HCT116 (cell line): Measurements from ENCODE around the gene AQP7. TPM values are rescaled to one million over a fixed set of nuclear protein-coding genes. Genes with fewer than 3 reads are reported as not detected.

Experiments
- ATAC-seq: fragments of 200-7000 bp; cut with Tn5 transposase; 2 replicates; pipeline ENCODE4 v1.9.1; 2020; ENCODE audit warnings: mild to moderate bottlenecking, moderate library complexity
- BruUV-seq: library from RNA; stranded (reverse); fragments of 400-500 nt; replicated peaks from 2 replicates; lab custom pipeline; 2021; lab: Mats Ljungman, UMichigan
- CTCF ChIA-PET: fragments of 300-600 bp; sonication (Branson Sonifier 250); formaldehyde crosslinking; loops from one replicate; lab custom pipeline; 2021; ENCODE audit warnings: antibody characterized with exemption; lab: Charles Lee
- POLR2A ChIA-PET: fragments of 300-600, 350-600 bp; sonication (Branson Sonifier 250); formaldehyde crosslinking; loops from one replicate; lab custom pipeline; 2021; ENCODE audit warnings: antibody characterized with exemption; lab: Charles Lee
- RAD21 ChIA-PET, 2 experiments: fragments of 300-600 bp; sonication (Branson Sonifier 250); formaldehyde crosslinking; loops; one replicate each; lab custom pipeline; 2023; ENCODE audit warnings: low total read pairs in 2 of 2; ENCODE audit not compliant: uncharacterized antibody in 2 of 2, unreplicated experiment in 2 of 2, low non-redundant PET in 1 of 2; lab: Charles Lee
- DNase-seq: peaks from one replicate; pipeline ENCODE4 v3.0.0-alpha.2; 2010; ENCODE audit warnings: low read depth, low spot score
- H2AFZ ChIP-seq: fragments of 200-600 bp; shearing (Covaris generic), sonication (generic); 2 replicates; pipeline ENCODE4 v1.6.1; 2017; ENCODE audit warnings: low read depth, mixed run types, mixed read lengths, antibody characterized with exemption, low read length; ENCODE audit not compliant: poor library complexity, severe bottlenecking
- H3K27ac ChIP-seq: 2 replicates; pipeline ENCODE4 v1.5.1; 2012; ENCODE audit warnings: low read depth, low read length
- H3K27me3 ChIP-seq: fragments of 200-600 bp; sonication (generic); 2 replicates; pipeline ENCODE4 v1.6.1; 2016; ENCODE audit warnings: mixed run types, low read length, mixed read lengths; ENCODE audit not compliant: insufficient read depth
- H3K36me3 ChIP-seq, 2 experiments: fragments of 200-500 bp in 1 of 2; fragments of 200-600 bp in 1 of 2; sonication (Bioruptor generic) in 1 of 2; sonication (generic) in 1 of 2; 2 replicates each; pipeline versions ENCODE4 v1.5.1 to v1.6.1; 2014 to 2016; ENCODE audit warnings: low read length in 2 of 2, inconsistent platforms in 1 of 2, mixed read lengths in 1 of 2, mixed run types in 1 of 2; ENCODE audit not compliant: insufficient read depth in 2 of 2, control insufficient read depth in 1 of 2
- H3K4me1 ChIP-seq, 2 experiments: fragments of 200-600 bp in 1 of 2; sonication (generic) in 1 of 2; 2 replicates each; pipeline versions ENCODE4 v1.5.1 to v1.6.1; 2012 to 2017; ENCODE audit warnings: low read length in 2 of 2, inconsistent platforms in 1 of 2, mild to moderate bottlenecking in 1 of 2, mixed read lengths in 1 of 2, mixed run types in 1 of 2, moderate library complexity in 1 of 2; ENCODE audit not compliant: insufficient read depth in 2 of 2, control insufficient read depth in 1 of 2
- H3K4me2 ChIP-seq: fragments of 200-600 bp; sonication (generic); 2 replicates; pipeline ENCODE4 v1.6.1; 2017; ENCODE audit warnings: mixed run types, low read length, mixed read lengths
- H3K4me3 ChIP-seq, 2 experiments: fragments of 200-600 bp in 1 of 2; sonication (generic) in 1 of 2; replicated peaks in 1 of 2; 2 replicates each; pipeline ENCODE4 v1.5.1; 2011 to 2016; ENCODE audit warnings: low read length in 2 of 2, control low read depth in 1 of 2, low read depth in 1 of 2, mild to moderate bottlenecking in 1 of 2, mixed read lengths in 1 of 2, mixed run types in 1 of 2
- H3K79me2 ChIP-seq: fragments of 200-600 bp; sonication (generic); 2 replicates; pipeline ENCODE4 v1.6.1; 2017; ENCODE audit warnings: mild to moderate bottlenecking, mixed run types, low read length, moderate library complexity, mixed read lengths; ENCODE audit not compliant: insufficient read depth
- H3K9ac ChIP-seq: fragments of 200-600 bp; sonication (generic); 2 replicates; pipeline ENCODE4 v1.6.1; 2016; ENCODE audit warnings: low read length, mixed read lengths
- H3K9me2 ChIP-seq: fragments of 200-600 bp; sonication (generic), shearing (Covaris generic); 2 replicates; pipeline ENCODE4 v1.6.1; 2017; ENCODE audit warnings: mixed run types, mild to moderate bottlenecking, moderate library complexity; ENCODE audit not compliant: insufficient read depth
- H3K9me3 ChIP-seq, 2 experiments: fragments of 200-500 bp in 1 of 2; fragments of 200-600 bp in 1 of 2; sonication (Bioruptor generic) in 1 of 2; sonication (generic) in 1 of 2; 2 replicates each; pipeline ENCODE4 v1.6.1; 2014 to 2017; ENCODE audit warnings: low read length in 2 of 2, mixed read lengths in 2 of 2, inconsistent platforms in 1 of 2, low read depth in 1 of 2, mild to moderate bottlenecking in 1 of 2, mixed run types in 1 of 2, moderate library complexity in 1 of 2; ENCODE audit not compliant: control insufficient read depth in 1 of 2, insufficient read depth in 1 of 2
- H4K20me1 ChIP-seq: fragments of 200-600 bp; sonication (generic), shearing (Covaris generic); 2 replicates; pipeline ENCODE4 v1.6.1; 2017; ENCODE audit warnings: mixed run types, mild to moderate bottlenecking, moderate library complexity; ENCODE audit not compliant: insufficient read depth
- CEBPB ChIP-seq: IDR thresholded peaks from 2 replicates; pipeline ENCODE4 v1.6.1; 2012; ENCODE audit warnings: low read depth
- ELF1 ChIP-seq: IDR thresholded peaks from 2 replicates; pipeline ENCODE4 v1.6.1; 2012; ENCODE audit warnings: low read depth, borderline replicate concordance
- JUND ChIP-seq: IDR thresholded peaks from 2 replicates; pipeline ENCODE4 v1.6.1; 2012
- RAD21 ChIP-seq: IDR thresholded peaks from 2 replicates; pipeline ENCODE4 v1.6.1; 2012; ENCODE audit warnings: low read depth, mild to moderate bottlenecking
- SP1 ChIP-seq: IDR thresholded peaks from 2 replicates; pipeline ENCODE4 v1.6.1; 2012; ENCODE audit warnings: low read depth
- SRF ChIP-seq: IDR thresholded peaks from 2 replicates; pipeline ENCODE4 v1.6.1; 2012; ENCODE audit warnings: low read depth
- TCF7L2 ChIP-seq: IDR thresholded peaks from 2 replicates; pipeline ENCODE4 v1.7.0; 2011; ENCODE audit warnings: borderline replicate concordance, inconsistent platforms; ENCODE audit not compliant: insufficient read depth, insufficient read length; ENCODE audit errors: extremely low read depth
- YY1 ChIP-seq: IDR thresholded peaks from 2 replicates; pipeline ENCODE4 v1.6.1; 2011; ENCODE audit warnings: low read length, low read depth, moderate library complexity, mild to moderate bottlenecking; ENCODE audit not compliant: insufficient replicate concordance; ENCODE audit errors: extremely low read depth
- ZFX ChIP-seq: fragments of 450-650 bp; IDR thresholded peaks from 2 replicates; pipeline ENCODE4 v1.6.1; 2017
- intact Hi-C: fragments of 100-400 bp; cut with micrococcal nuclease; formaldehyde crosslinking; loops from 2 replicates; pipeline ENCODE4 v1.10.0; 2022
- total RNA-seq: library from RNA; stranded (reverse); gene quantifications from one replicate; pipeline ENCODE4 v1.2.1, GENCODE V29; 2021; ENCODE audit not compliant: unreplicated experiment
- TF ChIP-seq, protein P1 (sequence below): IDR thresholded peaks from 2 replicates; pipeline ENCODE4 v1.6.1; 2012
- TF ChIP-seq, protein P2 (sequence below): IDR thresholded peaks from 2 replicates; pipeline ENCODE4 v1.6.1; 2012; ENCODE audit warnings: low read depth
- TF ChIP-seq, protein P3 (sequence below): IDR thresholded peaks from 2 replicates; pipeline ENCODE4 v1.6.1; 2011; ENCODE audit warnings: mild to moderate bottlenecking, low read length, moderate library complexity; ENCODE audit not compliant: insufficient replicate concordance; ENCODE audit errors: extremely low read depth

Gene AQP7
- total RNA-seq, 1 experiment from 2014 or later: 0.96 TPM

DNA sequence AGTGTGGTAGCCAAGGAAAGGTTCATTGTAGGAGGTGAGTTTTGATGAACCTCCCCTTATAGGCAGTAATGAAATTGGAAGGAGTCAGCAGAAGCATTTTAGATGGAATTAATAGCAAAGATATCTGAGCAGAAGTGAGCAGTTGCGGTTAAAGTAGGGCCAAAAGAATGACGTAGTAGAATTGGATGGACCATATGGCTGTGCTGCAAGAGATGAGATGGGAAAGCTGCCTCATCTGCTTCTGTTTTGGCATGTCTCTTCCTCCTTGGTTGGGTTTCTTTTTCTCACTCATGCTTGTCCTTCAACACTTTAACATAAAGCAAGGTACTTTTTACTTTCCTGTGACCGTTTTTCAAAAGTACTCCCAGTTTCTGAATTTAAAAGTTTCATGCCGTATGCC is 55.8 kb downstream of the AQP7 start:
- Histone ChIP-seq H3K36me3 (peaks cover 29 to 48% of the 10 kb centered on the region in 2 experiments), H3K9ac (no peak overlapping the region), H3K27ac (no peak overlapping the region), H3K4me3 (no peak overlapping the region), H2AFZ (no peak overlapping the region), H3K79me2 (no peaks in the 10 kb centered on the region), H3K4me1 (no peaks in the 10 kb centered on the region), H4K20me1 (no peaks in the 10 kb centered on the region), H3K27me3 (no peaks in the 10 kb centered on the region), H3K9me3 (no peaks in the 10 kb centered on the region), H3K9me2 (no peaks in the 10 kb centered on the region), H3K4me2 (no peak overlapping the region)
- DNase-seq (no peak), ATAC-seq (no peak)
- intact Hi-C loops: loop anchor here (5.0 kb wide), 1 partner anchor 34 kb away; no protein-coding TSS in a partner anchor
- ChIA-PET RAD21 (no interaction called here), CTCF (no interaction called here), POLR2A (no interaction called here)
- no TSS peak for BruUV-seq
- TF ChIP-seq ZFX (no peak), JUND (no peak), TCF7L2 (no peak)
- TF ChIP-seq, protein P1, sequence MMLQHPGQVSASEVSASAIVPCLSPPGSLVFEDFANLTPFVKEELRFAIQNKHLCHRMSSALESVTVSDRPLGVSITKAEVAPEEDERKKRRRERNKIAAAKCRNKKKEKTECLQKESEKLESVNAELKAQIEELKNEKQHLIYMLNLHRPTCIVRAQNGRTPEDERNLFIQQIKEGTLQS: no peak

DNA sequence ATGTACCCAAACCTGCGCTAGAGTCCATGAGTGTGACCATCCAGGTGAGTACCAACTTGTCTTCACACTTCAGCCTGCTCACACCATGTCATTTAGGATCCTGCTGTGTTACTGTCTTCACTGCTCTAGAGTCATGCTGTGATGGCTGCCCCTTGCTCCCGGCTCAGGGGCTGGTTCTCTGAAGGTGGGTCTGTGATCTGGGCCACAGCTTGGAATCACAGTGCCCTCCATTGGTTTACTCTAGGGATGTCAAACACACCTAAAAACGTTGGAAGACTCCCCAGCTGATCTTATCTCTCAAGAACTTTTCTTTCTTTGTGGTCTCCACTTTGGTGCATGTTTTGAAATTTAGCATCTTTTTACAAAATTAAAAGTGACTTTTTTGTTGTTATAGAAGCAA is 58.2 kb downstream of the AQP7 start:
- Histone ChIP-seq H3K4me3 (no peak overlapping the region), H3K9ac (no peak overlapping the region), H3K4me2 (no peak overlapping the region), H2AFZ (no peak overlapping the region), H3K27me3 (no peaks in the 10 kb centered on the region), H3K27ac (no peak overlapping the region), H3K36me3 (peaks cover 49 to 53% of the 10 kb centered on the region in 2 experiments), H3K79me2 (no peaks in the 10 kb centered on the region), H3K9me2 (no peaks in the 10 kb centered on the region), H3K9me3 (peaks cover 0 to 5% of the 10 kb centered on the region in 2 experiments; a peak in 2 of 4 replicates), H4K20me1 (no peaks in the 10 kb centered on the region), H3K4me1 (no peaks in the 10 kb centered on the region)
- ATAC-seq (no peak), DNase-seq (no peak)
- CTCF ChIA-PET: no interaction called here
- BruUV-seq: no TSS peak
- POLR2A ChIA-PET: no interaction called here
- intact Hi-C loops: no loop called here
- TF ChIP-seq TCF7L2: no peak
- TF ChIP-seq, protein P2, sequence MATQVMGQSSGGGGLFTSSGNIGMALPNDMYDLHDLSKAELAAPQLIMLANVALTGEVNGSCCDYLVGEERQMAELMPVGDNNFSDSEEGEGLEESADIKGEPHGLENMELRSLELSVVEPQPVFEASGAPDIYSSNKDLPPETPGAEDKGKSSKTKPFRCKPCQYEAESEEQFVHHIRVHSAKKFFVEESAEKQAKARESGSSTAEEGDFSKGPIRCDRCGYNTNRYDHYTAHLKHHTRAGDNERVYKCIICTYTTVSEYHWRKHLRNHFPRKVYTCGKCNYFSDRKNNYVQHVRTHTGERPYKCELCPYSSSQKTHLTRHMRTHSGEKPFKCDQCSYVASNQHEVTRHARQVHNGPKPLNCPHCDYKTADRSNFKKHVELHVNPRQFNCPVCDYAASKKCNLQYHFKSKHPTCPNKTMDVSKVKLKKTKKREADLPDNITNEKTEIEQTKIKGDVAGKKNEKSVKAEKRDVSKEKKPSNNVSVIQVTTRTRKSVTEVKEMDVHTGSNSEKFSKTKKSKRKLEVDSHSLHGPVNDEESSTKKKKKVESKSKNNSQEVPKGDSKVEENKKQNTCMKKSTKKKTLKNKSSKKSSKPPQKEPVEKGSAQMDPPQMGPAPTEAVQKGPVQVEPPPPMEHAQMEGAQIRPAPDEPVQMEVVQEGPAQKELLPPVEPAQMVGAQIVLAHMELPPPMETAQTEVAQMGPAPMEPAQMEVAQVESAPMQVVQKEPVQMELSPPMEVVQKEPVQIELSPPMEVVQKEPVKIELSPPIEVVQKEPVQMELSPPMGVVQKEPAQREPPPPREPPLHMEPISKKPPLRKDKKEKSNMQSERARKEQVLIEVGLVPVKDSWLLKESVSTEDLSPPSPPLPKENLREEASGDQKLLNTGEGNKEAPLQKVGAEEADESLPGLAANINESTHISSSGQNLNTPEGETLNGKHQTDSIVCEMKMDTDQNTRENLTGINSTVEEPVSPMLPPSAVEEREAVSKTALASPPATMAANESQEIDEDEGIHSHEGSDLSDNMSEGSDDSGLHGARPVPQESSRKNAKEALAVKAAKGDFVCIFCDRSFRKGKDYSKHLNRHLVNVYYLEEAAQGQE: no peak
- no peak for TF ChIP-seq SP1
- no peak for TF ChIP-seq CEBPB
- no peak for TF ChIP-seq RAD21
- TF ChIP-seq, protein P3, sequence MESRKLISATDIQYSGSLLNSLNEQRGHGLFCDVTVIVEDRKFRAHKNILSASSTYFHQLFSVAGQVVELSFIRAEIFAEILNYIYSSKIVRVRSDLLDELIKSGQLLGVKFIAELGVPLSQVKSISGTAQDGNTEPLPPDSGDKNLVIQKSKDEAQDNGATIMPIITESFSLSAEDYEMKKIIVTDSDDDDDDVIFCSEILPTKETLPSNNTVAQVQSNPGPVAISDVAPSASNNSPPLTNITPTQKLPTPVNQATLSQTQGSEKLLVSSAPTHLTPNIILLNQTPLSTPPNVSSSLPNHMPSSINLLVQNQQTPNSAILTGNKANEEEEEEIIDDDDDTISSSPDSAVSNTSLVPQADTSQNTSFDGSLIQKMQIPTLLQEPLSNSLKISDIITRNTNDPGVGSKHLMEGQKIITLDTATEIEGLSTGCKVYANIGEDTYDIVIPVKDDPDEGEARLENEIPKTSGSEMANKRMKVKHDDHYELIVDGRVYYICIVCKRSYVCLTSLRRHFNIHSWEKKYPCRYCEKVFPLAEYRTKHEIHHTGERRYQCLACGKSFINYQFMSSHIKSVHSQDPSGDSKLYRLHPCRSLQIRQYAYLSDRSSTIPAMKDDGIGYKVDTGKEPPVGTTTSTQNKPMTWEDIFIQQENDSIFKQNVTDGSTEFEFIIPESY: no peak
- no peak for TF ChIP-seq SRF
- no peak for TF ChIP-seq ELF1
- no peak for TF ChIP-seq YY1
- TF ChIP-seq ZFX: no peak
- RAD21 ChIA-PET: no interaction called here
